Endodermal cell (in vitro differentiated cells): ENCODE measurements around the gene ABTB2. TPM values are rescaled to one million over a fixed set of nuclear protein-coding genes. Genes with fewer than 3 reads are reported as not detected.

Source experiments
- DNase-seq: peaks from one replicate; pipeline ENCODE4 v3.0.0-alpha.2; 2017
- H3K27ac ChIP-seq: 2 replicates; pipeline ENCODE4 v1.5.1; 2013; ENCODE audit warnings: mild to moderate bottlenecking, low read depth, low read length, moderate library complexity
- H3K27me3 ChIP-seq: 2 replicates; pipeline ENCODE4 v1.6.1; 2013; ENCODE audit warnings: mild to moderate bottlenecking, low read length, moderate library complexity; ENCODE audit not compliant: insufficient read depth, control insufficient read depth, poor library complexity, severe bottlenecking
- H3K36me3 ChIP-seq: 2 replicates; pipeline ENCODE4 v1.7.0; 2013; ENCODE audit warnings: mild to moderate bottlenecking, low read length, moderate library complexity; ENCODE audit not compliant: control insufficient read depth, insufficient read depth
- H3K4me1 ChIP-seq: one replicate; pipeline ENCODE4 v1.7.0; 2013; ENCODE audit warnings: low read length; ENCODE audit not compliant: control insufficient read depth, insufficient read depth
- H3K4me3 ChIP-seq: 2 replicates; pipeline ENCODE4 v1.5.1; 2013; ENCODE audit warnings: mild to moderate bottlenecking, low read length, moderate library complexity
- H3K9ac ChIP-seq: 2 replicates; pipeline ENCODE4 v1.6.1; 2013; ENCODE audit warnings: mild to moderate bottlenecking, low read length, moderate library complexity; ENCODE audit not compliant: poor library complexity, severe bottlenecking; ENCODE audit errors: extremely low read depth
- H3K9me3 ChIP-seq: 2 replicates; pipeline ENCODE4 v1.6.1; 2013; ENCODE audit warnings: mild to moderate bottlenecking, low read length, moderate library complexity; ENCODE audit not compliant: control insufficient read depth
- H3K27ac Mint-ChIP-seq: 2 replicates; pipeline ENCODE4 v1.8.0; 2020; ENCODE audit warnings: mixed read lengths
- H3K27me3 Mint-ChIP-seq: 2 replicates; pipeline ENCODE4 v1.8.0; 2021; ENCODE audit warnings: mild to moderate bottlenecking, mixed read lengths; ENCODE audit not compliant: insufficient read depth
- H3K36me3 Mint-ChIP-seq: 2 replicates; pipeline ENCODE4 v1.8.0; 2020; ENCODE audit warnings: low read depth, mixed read lengths
- H3K4me1 Mint-ChIP-seq: 2 replicates; pipeline ENCODE4 v1.8.0; 2020; ENCODE audit warnings: mixed read lengths
- H3K4me3 Mint-ChIP-seq: 2 replicates; pipeline ENCODE4 v1.8.0; 2020; ENCODE audit warnings: mild to moderate bottlenecking, moderate library complexity, mixed read lengths
- H3K9me3 Mint-ChIP-seq: 2 replicates; pipeline ENCODE4 v1.8.0; 2020; ENCODE audit warnings: mild to moderate bottlenecking, mixed read lengths
- CTCF ChIP-seq: fragments of 200-600 bp; sonication (generic); conservative IDR thresholded peaks from 2 replicates; pipeline ENCODE4 v1.5.0; 2021; ENCODE audit warnings: antibody characterized with exemption, mild to moderate bottlenecking
- WGBS, 2 experiments: methylation state at CpG; one replicate each; pipeline versions ENCODE4 v1.1.5 to v1.1.7; 2013; ENCODE audit warnings: missing lambda C conversion rate in 2 of 2, mixed read lengths in 1 of 2; ENCODE audit not compliant: insufficient coverage in 1 of 2, insufficient read length in 1 of 2; 5-methylcytosine and 5-hydroxymethylcytosine counted together
- total RNA-seq, 2 donors: library from RNA; stranded (reverse); fragmentation: NEBNext Ultra II Directional in 1 of 2; extraction: Animal tissue kit (Norgen Biotek cat#: 25700) in 1 of 2; gene quantifications; 2 replicates in 1 of 2; 3 replicates in 1 of 2; pipeline ENCODE4 v1.2.1, GENCODE V29; 2021

Gene ABTB2
- total RNA-seq, 2 donors from 2014 or later, result 2.9 to 5.2 TPM

GRCh38 chr11:34292546-34292945 is 65.3 kb downstream of the ABTB2 start:
- H3K9me3 Mint-ChIP-seq, result no peaks in the 10 kb centered on the region
- peaks cover 3% of the 10 kb centered on the region for H3K27me3 Mint-ChIP-seq
- H3K27ac Mint-ChIP-seq, result no peak overlapping the region
- 70 to 81% methylated on average over 2 of the region's 2 CpGs for WGBS, 2 experiments
- Histone ChIP-seq H3K36me3 (no peaks in the 10 kb centered on the region), H3K9ac (no peak overlapping the region), H3K4me3 (no peak overlapping the region), H3K4me1 (peaks cover 19% of the 10 kb centered on the region), H3K27me3 (no peaks in the 10 kb centered on the region), H3K9me3 (no peaks in the 10 kb centered on the region), H3K27ac (no peak overlapping the region)
- no peak for DNase-seq
- H3K4me1 Mint-ChIP-seq, result peaks cover 19% of the 10 kb centered on the region
- no peak overlapping the region for H3K4me3 Mint-ChIP-seq
- H3K36me3 Mint-ChIP-seq, result no peaks in the 10 kb centered on the region
- no peak for TF ChIP-seq CTCF

GRCh38 chr11:34292111-34292510 is 65.7 kb downstream of the ABTB2 start:
- no peak overlapping the region for H3K9ac ChIP-seq
- H3K36me3 ChIP-seq, result no peaks in the 10 kb centered on the region
- H3K9me3 ChIP-seq, result no peaks in the 10 kb centered on the region
- no peak overlapping the region for H3K27ac ChIP-seq
- H3K4me1 ChIP-seq, result peaks cover 19% of the 10 kb centered on the region
- H3K4me3 ChIP-seq, result no peak overlapping the region
- Mint-ChIP-seq H3K4me3 (no peak overlapping the region), H3K4me1 (peaks cover 21% of the 10 kb centered on the region), H3K27ac (no peak overlapping the region), H3K9me3 (no peaks in the 10 kb centered on the region), H3K27me3 (peaks cover 3% of the 10 kb centered on the region), H3K36me3 (no peaks in the 10 kb centered on the region)
- DNase-seq, result no peak
- 83 to 94% methylated on average over 2 to 3 of the region's 3 CpGs for WGBS, 2 experiments
- no peaks in the 10 kb centered on the region for H3K27me3 ChIP-seq
- TF ChIP-seq CTCF, result no peak

- TF ChIP-seq CTCF, result no peak
- no peak overlapping the region for H3K27ac Mint-ChIP-seq
- no peaks in the 10 kb centered on the region for H3K9me3 ChIP-seq
- H3K9ac ChIP-seq, result no peak overlapping the region
- H3K4me1 Mint-ChIP-seq, result peaks cover 21% of the 10 kb centered on the region
- no peaks in the 10 kb centered on the region for H3K9me3 Mint-ChIP-seq
- no peaks in the 10 kb centered on the region for H3K36me3 Mint-ChIP-seq
- H3K27ac ChIP-seq, result no peak overlapping the region
- H3K27me3 ChIP-seq, result no peaks in the 10 kb centered on the region
- H3K4me3 ChIP-seq, result no peak overlapping the region
- peaks cover 19% of the 10 kb centered on the region for H3K4me1 ChIP-seq
- no peak for DNase-seq
- H3K4me3 Mint-ChIP-seq, result no peak overlapping the region
- peaks cover 3% of the 10 kb centered on the region for H3K27me3 Mint-ChIP-seq
- 33 to 52% methylated on average over 1 of the region's 1 CpG for WGBS, 2 experiments
- no peaks in the 10 kb centered on the region for H3K36me3 ChIP-seq
These were observed 66.9 kb downstream of the ABTB2 start for GRCh38 chr11:34290926-34291325.
